H9 (cell line): Measurements from ENCODE around the gene SPAG7. TPM values are rescaled to one million over a fixed set of nuclear protein-coding genes. Genes with fewer than 3 reads are reported as not detected.

ENCODE experiments used
- DNase-seq: peaks from one replicate; pipeline ENCODE4 v3.0.0-alpha.2; 2017
- H2AFZ ChIP-seq: one replicate; pipeline ENCODE4 v1.6.1; 2013; ENCODE audit warnings: mild to moderate bottlenecking, low read length, control low read depth, moderate library complexity
- H2AK5ac ChIP-seq: 2 replicates; pipeline ENCODE4 v1.6.1; 2013; ENCODE audit warnings: low read length, control low read depth, mixed read lengths; ENCODE audit not compliant: insufficient read length
- H2BK120ac ChIP-seq: one replicate; pipeline ENCODE4 v1.6.1; 2013; ENCODE audit warnings: low read depth, mild to moderate bottlenecking, low read length, control low read depth, inconsistent platforms; ENCODE audit not compliant: poor library complexity, severe bottlenecking
- H2BK12ac ChIP-seq: 2 replicates; pipeline ENCODE4 v1.6.1; 2013; ENCODE audit warnings: low read length, control low read depth, mixed read lengths, low read depth; ENCODE audit not compliant: insufficient read length
- H2BK15ac ChIP-seq: 2 replicates; pipeline ENCODE4 v1.6.1; 2013; ENCODE audit warnings: low read depth, low read length, control low read depth
- H2BK20ac ChIP-seq: one replicate; pipeline ENCODE4 v1.6.1; 2013; ENCODE audit warnings: low read depth, mild to moderate bottlenecking, low read length, control low read depth, inconsistent platforms; ENCODE audit not compliant: poor library complexity, severe bottlenecking
- H2BK5ac ChIP-seq: 2 replicates; pipeline ENCODE4 v1.6.1; 2013; ENCODE audit warnings: low read length, control low read depth, mixed read lengths; ENCODE audit not compliant: insufficient read length
- H3K14ac ChIP-seq: 2 replicates; pipeline ENCODE4 v1.6.1; 2013; ENCODE audit warnings: low read length, control low read depth; ENCODE audit not compliant: insufficient read depth
- H3K18ac ChIP-seq: 2 replicates; pipeline ENCODE4 v1.6.1; 2013; ENCODE audit warnings: low read depth, mild to moderate bottlenecking, mixed read lengths, low read length, control low read depth; ENCODE audit not compliant: insufficient read length
- H3K23ac ChIP-seq: 2 replicates; pipeline ENCODE4 v1.6.1; 2013; ENCODE audit warnings: low read length, control low read depth, mixed read lengths, low read depth; ENCODE audit not compliant: insufficient read length
- H3K23me2 ChIP-seq: 2 replicates; pipeline ENCODE4 v1.6.1; 2013; ENCODE audit warnings: low read depth, mild to moderate bottlenecking, mixed read lengths, low read length, control low read depth; ENCODE audit not compliant: insufficient read length, poor library complexity, severe bottlenecking
- H3K27ac ChIP-seq: 2 replicates; pipeline ENCODE4 v1.5.1; 2013; ENCODE audit warnings: low read length, control low read depth, mixed read lengths, low read depth; ENCODE audit not compliant: insufficient read length
- H3K27me3 ChIP-seq: 2 replicates; pipeline ENCODE4 v1.6.1; 2013; ENCODE audit warnings: low read length, control low read depth, inconsistent platforms; ENCODE audit not compliant: insufficient read depth
- H3K4ac ChIP-seq: 2 replicates; pipeline ENCODE4 v1.6.1; 2013; ENCODE audit warnings: low read depth, mild to moderate bottlenecking, control low read depth, inconsistent platforms, low read length, moderate library complexity
- H3K4me1 ChIP-seq: 2 replicates; pipeline ENCODE4 v1.6.1; 2013; ENCODE audit warnings: low read length, control low read depth, inconsistent platforms; ENCODE audit not compliant: insufficient read depth
- H3K4me2 ChIP-seq: 2 replicates; pipeline ENCODE4 v1.6.1; 2013; ENCODE audit warnings: low read length, control low read depth, mixed read lengths; ENCODE audit not compliant: insufficient read length, insufficient read depth
- H3K56ac ChIP-seq: 2 replicates; pipeline ENCODE4 v1.6.1; 2013; ENCODE audit warnings: low read depth, mild to moderate bottlenecking, mixed read lengths, low read length, control low read depth; ENCODE audit not compliant: insufficient read length
- H3K79me1 ChIP-seq: 2 replicates; pipeline ENCODE4 v1.6.1; 2013; ENCODE audit warnings: low read depth, mild to moderate bottlenecking, moderate library complexity, low read length, control low read depth, inconsistent platforms; ENCODE audit not compliant: insufficient read depth, poor library complexity, severe bottlenecking
- H3K79me2 ChIP-seq: 2 replicates; pipeline ENCODE4 v1.6.1; 2013; ENCODE audit warnings: low read length, control low read depth, inconsistent platforms; ENCODE audit not compliant: insufficient read depth
- H3K9ac ChIP-seq: 2 replicates; pipeline ENCODE4 v1.6.1; 2013; ENCODE audit warnings: low read length, control low read depth, mixed read lengths; ENCODE audit not compliant: insufficient read length; ENCODE audit errors: extremely low read depth
- H3K9me3 ChIP-seq: one replicate; pipeline ENCODE4 v1.6.1; 2013; ENCODE audit warnings: low read depth, low read length, inconsistent platforms; ENCODE audit not compliant: control insufficient read depth
- H3T11ph ChIP-seq: one replicate; pipeline ENCODE4 v1.6.1; 2013; ENCODE audit warnings: mild to moderate bottlenecking, low read length, control low read depth, inconsistent platforms
- H4K20me1 ChIP-seq: one replicate; pipeline ENCODE4 v1.6.1; 2013; ENCODE audit not compliant: control insufficient read depth, insufficient read length, insufficient read depth
- H4K5ac ChIP-seq: 2 replicates; pipeline ENCODE4 v1.6.1; 2013; ENCODE audit warnings: low read depth, mild to moderate bottlenecking, mixed read lengths, low read length, control low read depth; ENCODE audit not compliant: insufficient read length
- H4K8ac ChIP-seq: replicated peaks from 2 replicates; pipeline ENCODE4 v1.6.1; 2013; ENCODE audit warnings: low read length, control low read depth, mixed read lengths, low read depth; ENCODE audit not compliant: insufficient read length
- H4K91ac ChIP-seq: 2 replicates; pipeline ENCODE4 v1.6.1; 2013; ENCODE audit warnings: low read depth, mild to moderate bottlenecking, moderate library complexity, mixed read lengths, low read length, control low read depth; ENCODE audit not compliant: insufficient read length
- H3K27ac Mint-ChIP-seq, 3 experiments: 2 replicates in 2 of 3; 3 replicates in 1 of 3; pipeline ENCODE4 v1.8.0; 2020 to 2021; ENCODE audit warnings: mixed read lengths in 3 of 3, mild to moderate bottlenecking in 1 of 3, moderate library complexity in 1 of 3
- H3K27me3 Mint-ChIP-seq: 2 replicates; pipeline ENCODE4 v1.8.0; 2021; ENCODE audit warnings: low read depth, mild to moderate bottlenecking, moderate library complexity, mixed read lengths
- H3K36me3 Mint-ChIP-seq, 3 experiments: 2 replicates in 2 of 3; 3 replicates in 1 of 3; pipeline ENCODE4 v1.8.0; 2020 to 2021; ENCODE audit warnings: low read depth in 3 of 3, mixed read lengths in 3 of 3; ENCODE audit not compliant: insufficient read depth in 1 of 3
- H3K4me1 Mint-ChIP-seq, 2 experiments: 2 replicates each; pipeline ENCODE4 v1.8.0; 2020; ENCODE audit warnings: mixed read lengths in 2 of 2
- H3K4me3 Mint-ChIP-seq, 2 experiments: 2 replicates in 1 of 2; 3 replicates in 1 of 2; pipeline ENCODE4 v1.8.0; 2020 to 2021; ENCODE audit warnings: mild to moderate bottlenecking in 2 of 2, mixed read lengths in 2 of 2, moderate library complexity in 1 of 2
- H3K9me3 Mint-ChIP-seq, 2 experiments: 2 replicates in 1 of 2; 3 replicates in 1 of 2; pipeline ENCODE4 v1.8.0; 2020; ENCODE audit warnings: mild to moderate bottlenecking in 2 of 2, mixed read lengths in 2 of 2, moderate library complexity in 1 of 2
- WGBS: extraction: QIAGEN DNeasy Blood & Tissue Kit; methylation state at CpG from one replicate; pipeline ENCODE4 v1.1.7; 2013; ENCODE audit warnings: missing lambda C conversion rate, low lambda C conversion rate, mixed read lengths; ENCODE audit not compliant: insufficient read length; ENCODE audit errors: extremely low coverage; 5-methylcytosine and 5-hydroxymethylcytosine counted together
- total RNA-seq: library from RNA; stranded (reverse); gene quantifications from 2 replicates; pipeline ENCODE4 v1.2.1, GENCODE V29; 2021
- TF ChIP-seq, protein P1 (sequence below): fragments of 200-600 bp; sonication (generic); conservative IDR thresholded peaks from 3 replicates; pipeline ENCODE4 v1.8.0; 2021; ENCODE audit warnings: antibody characterized with exemption, mild to moderate bottlenecking

The SPAG7 gene
- total RNA-seq, 1 experiment from 2014 or later, result 102 TPM

DNA sequence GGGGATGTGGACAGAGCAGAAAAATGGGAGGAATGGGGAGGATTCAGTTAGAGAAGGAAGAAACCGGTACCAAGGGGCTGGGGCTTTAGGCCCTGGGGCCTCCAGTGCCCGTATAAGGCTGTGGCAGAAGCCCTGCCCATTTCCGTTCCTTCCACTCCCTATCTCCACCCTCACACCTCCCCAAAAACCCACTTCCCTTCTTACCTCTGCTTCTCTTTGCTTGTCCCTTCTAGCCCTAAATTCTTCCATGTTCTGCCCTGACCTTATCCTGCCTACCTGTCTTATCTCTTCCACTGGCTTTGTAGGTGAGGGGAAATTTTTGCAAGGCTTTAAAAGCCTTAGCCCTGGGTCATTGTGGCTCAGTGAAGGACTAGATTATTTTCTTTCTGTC is 23.5 kb downstream of the SPAG7 start:
- Histone ChIP-seq H3K14ac (no peak overlapping the region), H3K9me3 (no peaks in the 10 kb centered on the region), H3K27ac (peak overlapping the region; percentile 5), H3K79me2 (peaks cover 15% of the 10 kb centered on the region; the same call in 1 of the 2 replicates), H3K9ac (no peak overlapping the region), H2BK15ac (no peak overlapping the region), H3K18ac (no peak overlapping the region), H4K20me1 (peaks cover 2% of the 10 kb centered on the region), H4K5ac (no peak overlapping the region), H2AFZ (no peak overlapping the region), H4K8ac (no peak overlapping the region), H3K4me1 (no peaks in the 10 kb centered on the region), H3K23me2 (peaks cover 20% of the 10 kb centered on the region), H3K56ac (no peak overlapping the region), H2BK20ac (no peak overlapping the region), H3K27me3 (no peaks in the 10 kb centered on the region), H3K79me1 (peaks cover 4% of the 10 kb centered on the region), H2BK5ac (no peak overlapping the region), H3K4me2 (no peak overlapping the region), H2BK12ac (no peak overlapping the region), H4K91ac (no peak overlapping the region), H3K23ac (no peak overlapping the region), H2BK120ac (no peak overlapping the region), H2AK5ac (no peak overlapping the region), H3T11ph (no peak overlapping the region), H3K4ac (no peak overlapping the region)
- TF ChIP-seq, protein P1, sequence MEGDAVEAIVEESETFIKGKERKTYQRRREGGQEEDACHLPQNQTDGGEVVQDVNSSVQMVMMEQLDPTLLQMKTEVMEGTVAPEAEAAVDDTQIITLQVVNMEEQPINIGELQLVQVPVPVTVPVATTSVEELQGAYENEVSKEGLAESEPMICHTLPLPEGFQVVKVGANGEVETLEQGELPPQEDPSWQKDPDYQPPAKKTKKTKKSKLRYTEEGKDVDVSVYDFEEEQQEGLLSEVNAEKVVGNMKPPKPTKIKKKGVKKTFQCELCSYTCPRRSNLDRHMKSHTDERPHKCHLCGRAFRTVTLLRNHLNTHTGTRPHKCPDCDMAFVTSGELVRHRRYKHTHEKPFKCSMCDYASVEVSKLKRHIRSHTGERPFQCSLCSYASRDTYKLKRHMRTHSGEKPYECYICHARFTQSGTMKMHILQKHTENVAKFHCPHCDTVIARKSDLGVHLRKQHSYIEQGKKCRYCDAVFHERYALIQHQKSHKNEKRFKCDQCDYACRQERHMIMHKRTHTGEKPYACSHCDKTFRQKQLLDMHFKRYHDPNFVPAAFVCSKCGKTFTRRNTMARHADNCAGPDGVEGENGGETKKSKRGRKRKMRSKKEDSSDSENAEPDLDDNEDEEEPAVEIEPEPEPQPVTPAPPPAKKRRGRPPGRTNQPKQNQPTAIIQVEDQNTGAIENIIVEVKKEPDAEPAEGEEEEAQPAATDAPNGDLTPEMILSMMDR, result no peak
- H3K4me3 Mint-ChIP-seq, result peak overlapping the region in 1 of 2 experiments; percentile 44; a peak in 2 of 5 replicates
- peaks cover 30 to 35% of the 10 kb centered on the region in 2 experiments for H3K4me1 Mint-ChIP-seq
- H3K27ac Mint-ChIP-seq, result peak overlapping the region; percentile 83 to 92 (median 91); a peak in 5 of 7 replicates
- DNase-seq, result peak; percentile 42
- H3K27me3 Mint-ChIP-seq, result peaks cover 6% of the 10 kb centered on the region
- peaks cover 32 to 69% (median 53%) of the 10 kb centered on the region in 3 experiments for H3K36me3 Mint-ChIP-seq
- WGBS, result no CpG with 5 or more reads among the region's 3 CpGs
- peaks cover 0 to 2% of the 10 kb centered on the region in 2 experiments; a peak in 2 of 5 replicates for H3K9me3 Mint-ChIP-seq
